Globus pallidus (tissue), 1 donor: ENCODE measurements around the gene CHM.
"Not testable (repeated sequence)": the region's sequence is repeated elsewhere in the genome, so short reads cannot be mapped to it uniquely, and the experiment has no call there.

ENCODE experiments used
- DNase-seq: peaks from one replicate; pipeline ENCODE4 v3.0.0-alpha.2; 2015; ENCODE audit warnings: low spot score

CHM gene

DNA sequence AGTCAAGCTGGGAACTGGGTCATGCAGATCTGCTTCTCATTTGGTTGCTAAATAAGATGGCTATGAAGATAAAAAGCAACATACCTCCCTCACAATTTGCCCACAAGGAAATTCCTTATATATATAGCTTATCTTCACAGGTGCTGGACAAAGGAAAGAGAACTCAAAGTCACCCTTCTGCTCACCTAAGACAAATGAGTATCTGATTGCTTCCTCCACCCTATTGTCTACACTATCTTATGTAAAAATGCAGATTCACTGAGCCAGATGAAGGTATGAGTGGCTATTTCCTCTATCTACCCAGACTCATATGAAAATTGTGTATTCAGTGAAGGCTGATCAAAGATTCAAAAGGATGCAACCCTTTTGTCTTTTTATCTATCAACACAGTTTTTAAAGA, 50.8 kb downstream of the CHM start:
- DNase-seq, result no peak

DNA sequence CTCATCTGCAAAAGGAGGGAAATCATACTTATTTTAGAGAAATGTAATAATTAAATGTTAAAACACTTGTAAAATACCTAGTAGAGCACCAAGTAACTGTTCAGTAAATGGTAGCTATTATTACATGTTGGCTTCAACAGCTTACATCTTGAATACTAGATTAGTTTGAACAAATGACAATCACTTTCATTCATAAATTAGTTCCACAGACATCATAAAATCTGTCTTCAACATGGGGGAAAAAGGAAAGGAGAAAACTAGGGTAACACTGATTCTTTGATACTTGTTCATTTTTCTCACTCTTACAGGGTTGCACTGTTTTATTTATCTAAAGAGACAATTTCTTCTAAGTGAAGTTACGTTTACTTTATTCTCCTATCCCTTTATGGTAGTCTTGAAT, 51.7 kb downstream of the CHM start:
- no peak for DNase-seq

DNA sequence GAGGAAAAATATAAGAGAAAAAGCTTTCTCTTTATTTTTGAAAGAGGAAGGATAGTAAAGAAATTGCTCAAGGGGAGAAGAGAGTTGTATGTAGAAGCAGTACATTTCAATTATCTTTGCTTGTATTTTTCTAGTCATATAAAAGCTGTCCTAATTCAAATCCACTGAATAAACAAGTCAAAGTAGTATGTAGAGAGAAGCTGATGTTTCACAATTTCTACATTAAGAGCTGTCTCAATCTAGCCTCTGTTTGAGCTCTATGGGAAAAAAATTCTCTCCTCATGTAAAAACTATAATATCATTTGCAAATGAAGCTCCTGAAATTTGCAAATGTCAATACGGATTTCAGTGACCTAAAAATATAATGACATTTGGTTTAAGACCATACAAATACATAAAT, 52.6 kb downstream of the CHM start:
- no peak for DNase-seq

DNA sequence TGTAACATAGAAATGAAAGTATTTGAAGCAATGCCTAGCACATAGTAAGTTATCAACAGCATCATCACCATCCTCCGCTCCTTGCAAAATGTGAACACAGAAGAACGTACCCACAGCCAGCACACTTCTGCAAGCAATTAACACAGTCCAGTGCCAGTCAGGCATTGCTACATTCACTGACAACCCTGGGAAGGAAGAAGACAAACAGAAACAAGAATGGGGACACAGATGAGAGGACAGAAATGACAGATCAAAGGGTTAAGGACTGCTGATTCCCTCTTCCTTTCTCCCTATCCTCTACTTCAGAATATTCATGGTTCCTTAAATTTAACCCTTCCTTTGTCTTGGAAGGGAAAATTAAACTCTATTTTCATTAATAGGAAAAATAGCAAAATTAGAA, 53.1 kb downstream of the CHM start:
- no peak for DNase-seq

DNA sequence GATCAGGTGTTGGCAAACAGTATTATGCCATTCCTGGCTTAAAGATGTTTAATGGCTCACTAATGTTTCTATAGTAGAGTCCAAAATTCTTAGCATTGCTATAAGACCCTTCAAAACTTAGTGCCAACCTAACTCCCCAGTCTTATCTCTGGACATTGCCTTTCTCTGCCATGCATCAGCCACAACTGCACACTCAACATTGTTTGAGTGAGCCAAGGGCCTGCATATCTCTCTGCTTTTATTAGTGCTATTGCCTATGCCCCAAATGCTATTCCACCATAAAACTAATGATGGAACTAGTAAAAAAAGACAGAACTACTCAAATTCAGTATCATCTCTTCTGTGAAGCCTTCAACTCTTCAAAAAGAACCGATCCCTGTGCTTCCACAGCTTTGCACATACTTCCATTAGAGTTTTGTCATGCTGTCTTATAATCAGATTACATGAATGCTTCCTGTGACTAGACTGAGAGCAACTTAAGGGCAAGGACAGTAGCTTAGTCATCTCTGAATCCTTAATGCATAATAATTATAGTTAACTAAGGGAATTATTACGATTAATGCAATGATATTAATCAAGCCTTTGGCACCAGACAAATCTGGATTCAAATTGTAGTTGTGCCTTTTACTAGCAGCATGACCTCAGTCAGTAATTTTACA, 53.7 kb downstream of the CHM start:
- DNase-seq, result no peak

DNA sequence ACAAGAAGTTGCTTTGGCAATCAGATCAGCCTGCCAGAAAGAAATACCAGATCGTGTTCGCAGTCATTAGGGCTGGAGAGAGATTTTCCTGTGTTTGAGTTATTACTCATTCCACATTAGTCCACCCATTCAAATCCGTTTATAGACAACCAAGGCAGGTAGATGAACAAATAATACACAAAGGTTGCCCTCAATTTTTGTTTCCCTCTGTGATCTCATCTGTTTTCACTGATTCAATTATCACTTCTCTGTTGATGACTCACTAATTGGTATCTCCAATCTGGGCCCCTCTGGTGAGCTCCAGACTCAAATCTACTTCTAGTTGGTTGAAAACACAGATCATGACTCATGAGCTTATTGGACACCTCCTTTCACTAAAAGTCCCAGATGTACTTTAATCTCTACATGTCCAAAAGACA, 54.5 kb downstream of the CHM start:
- no peak for DNase-seq

DNA sequence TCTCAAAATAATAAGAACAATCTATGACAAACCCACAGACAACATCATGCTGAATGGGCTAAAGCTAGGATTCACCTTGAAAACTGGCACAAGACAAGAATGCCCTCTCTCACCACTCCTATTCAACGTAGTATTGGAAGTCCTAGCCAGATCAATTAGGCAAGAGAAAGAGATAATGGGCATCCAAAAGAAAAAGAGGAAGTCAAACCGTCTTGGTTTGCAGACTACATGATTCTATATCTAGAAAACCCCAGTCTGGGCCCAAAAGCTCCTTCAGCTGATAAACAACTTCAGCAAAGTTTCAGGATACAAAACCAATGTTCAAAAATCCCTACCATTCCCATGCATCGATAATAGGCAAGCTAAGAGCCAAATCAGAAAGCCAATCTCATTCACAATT, 59.0 kb downstream of the CHM start:
- no peak for DNase-seq

DNA sequence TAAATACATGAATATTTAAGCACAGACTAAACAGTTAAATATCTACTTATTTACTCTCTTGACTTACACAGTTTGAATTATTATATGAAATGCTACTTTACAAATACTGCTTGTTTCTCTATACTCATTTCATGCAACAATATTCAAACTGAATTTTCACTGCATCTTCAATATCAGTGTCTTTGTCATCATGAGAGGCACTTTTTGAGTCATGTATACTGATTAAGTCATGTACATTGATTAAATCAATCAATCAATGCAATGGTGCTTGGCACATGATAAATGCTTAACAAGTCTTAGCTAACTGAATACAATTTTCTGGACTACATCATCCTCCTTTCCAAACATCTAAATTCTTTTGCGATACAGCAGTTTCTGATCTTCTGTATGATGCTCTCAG, 67.1 kb downstream of the CHM start:
- DNase-seq, result no peak

DNA sequence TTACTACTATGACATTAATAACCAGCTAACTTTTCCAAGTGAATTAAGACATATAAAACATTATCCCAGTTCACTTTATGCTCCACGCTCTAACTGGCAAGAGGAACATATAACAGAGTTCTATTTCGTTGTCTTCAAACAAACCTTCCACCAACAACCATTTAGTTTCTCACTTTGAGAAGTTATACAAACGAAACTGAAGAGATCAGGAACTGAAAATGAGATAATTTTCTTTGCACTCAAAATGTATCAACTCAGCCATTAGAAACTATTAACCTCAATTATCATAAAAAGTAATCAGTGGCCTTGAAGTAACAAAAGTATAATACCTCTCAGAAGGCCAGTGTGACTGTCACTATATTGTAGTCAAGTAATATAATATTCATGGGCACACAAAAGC, 70.1 kb downstream of the CHM start:
- no peak for DNase-seq

DNA sequence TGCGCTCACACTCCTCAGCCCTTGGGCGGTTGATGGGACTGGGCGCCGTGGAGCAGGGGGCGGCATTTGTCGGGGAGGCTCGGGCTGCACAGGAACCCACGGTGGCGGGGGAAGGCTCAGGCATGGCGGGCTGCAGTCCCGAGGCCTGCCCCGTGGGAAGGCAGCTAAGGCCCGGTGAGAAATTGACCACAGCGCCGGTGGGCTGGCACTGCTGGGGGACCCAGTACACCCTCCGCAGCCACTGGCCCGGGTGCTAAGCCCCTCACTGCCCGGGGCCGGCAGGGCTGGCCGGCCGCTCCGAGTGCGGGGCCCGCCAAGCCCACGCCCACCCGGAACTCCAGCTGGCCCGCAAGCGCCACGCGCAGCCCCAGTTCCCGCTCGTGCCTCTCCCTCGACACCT, 75.0 kb downstream of the CHM start:
- not testable (repeated sequence) for DNase-seq

DNA sequence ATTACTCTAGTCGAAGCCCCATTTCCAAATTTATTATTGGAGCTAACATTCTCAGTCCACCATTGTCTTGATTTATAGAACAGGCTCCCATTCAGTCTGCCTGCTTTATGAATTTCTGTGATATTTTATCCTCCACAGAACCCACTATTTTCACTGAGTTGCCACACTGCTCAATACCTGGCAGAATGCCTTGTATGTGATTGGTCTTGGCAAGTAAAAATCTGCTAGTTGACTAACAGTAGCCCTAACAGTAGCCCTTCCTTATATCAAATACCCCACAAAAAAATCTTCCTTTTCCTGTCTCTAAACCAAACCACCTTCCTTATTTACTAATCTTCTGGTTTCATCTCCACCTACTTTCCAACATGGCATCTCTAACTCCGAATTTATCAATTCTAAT, 82.6 kb downstream of the CHM start:
- DNase-seq, result no peak

DNA sequence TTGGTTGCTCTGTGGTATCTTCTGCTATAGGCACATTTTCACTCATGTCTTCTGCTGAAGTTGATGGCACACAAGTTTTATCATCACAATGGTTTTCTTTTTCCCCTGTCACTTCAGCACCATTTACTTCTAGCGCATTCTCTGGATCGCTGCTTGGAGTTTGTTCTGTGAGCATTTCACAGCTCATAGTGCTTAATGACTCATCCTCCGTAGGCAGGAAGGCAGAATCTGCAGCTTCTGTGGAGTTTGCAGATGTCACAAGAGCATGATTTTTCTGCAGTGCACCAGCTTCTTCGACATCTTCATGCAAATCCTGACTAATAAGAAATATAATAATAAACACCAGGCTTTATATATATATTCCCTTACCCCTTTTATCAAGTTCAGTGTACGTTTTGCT, 83.6 kb downstream of the CHM start:
- no peak for DNase-seq

DNA sequence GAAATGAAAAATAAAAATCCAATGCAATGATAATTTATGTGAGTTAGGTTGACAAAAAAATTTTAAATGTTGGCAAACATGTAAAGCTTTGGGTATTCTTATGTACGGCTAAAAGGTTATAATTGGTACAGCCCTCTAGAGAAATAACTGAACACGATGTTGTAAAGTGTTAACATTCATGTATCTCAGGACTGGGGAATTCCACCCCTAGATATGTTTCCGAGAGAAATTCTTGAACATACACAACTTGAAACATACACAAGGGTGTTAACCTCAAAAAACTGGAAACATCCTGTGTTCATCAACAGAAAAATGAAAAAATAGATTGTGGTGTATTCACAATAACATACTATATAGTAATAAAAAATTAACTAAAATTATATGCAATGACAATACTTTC, 91.8 kb downstream of the CHM start:
- no peak for DNase-seq

DNA sequence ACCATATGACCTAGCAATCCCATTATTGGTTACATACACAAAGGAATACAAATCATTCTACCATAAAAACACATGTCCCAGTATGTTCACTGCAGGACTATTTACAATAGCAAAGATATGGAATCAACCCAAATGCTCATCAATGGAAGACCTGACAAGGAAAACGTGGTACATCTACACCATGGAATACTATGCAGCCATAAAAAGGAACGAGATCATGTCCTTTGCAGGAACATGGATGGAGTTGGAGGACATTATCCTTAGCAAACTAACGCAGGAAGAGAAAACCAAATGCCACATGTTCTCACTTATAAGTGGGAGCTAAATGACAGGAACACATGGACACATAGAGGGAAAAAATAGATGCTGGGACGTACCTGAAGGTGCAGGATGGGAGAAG, 102.6 kb downstream of the CHM start:
- not testable (repeated sequence) for DNase-seq

DNA sequence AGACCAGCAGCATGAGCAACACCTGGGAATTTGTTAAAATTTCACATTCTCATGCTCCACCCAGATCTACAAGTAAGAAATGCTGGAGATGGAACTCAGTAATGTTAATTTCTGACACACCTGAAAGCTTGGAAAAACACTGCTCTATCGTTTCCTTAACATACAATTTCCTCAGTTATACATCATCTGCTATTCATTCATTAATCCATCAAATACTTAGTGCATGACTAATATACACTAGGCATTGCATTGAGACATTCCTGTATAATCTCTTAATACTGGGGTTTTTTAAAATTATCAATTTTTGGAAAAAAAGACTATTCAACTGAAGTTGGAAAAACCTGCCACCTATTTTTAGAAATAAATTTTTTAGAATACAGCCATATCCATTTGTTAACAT, 106.1 kb downstream of the CHM start:
- no peak for DNase-seq

DNA sequence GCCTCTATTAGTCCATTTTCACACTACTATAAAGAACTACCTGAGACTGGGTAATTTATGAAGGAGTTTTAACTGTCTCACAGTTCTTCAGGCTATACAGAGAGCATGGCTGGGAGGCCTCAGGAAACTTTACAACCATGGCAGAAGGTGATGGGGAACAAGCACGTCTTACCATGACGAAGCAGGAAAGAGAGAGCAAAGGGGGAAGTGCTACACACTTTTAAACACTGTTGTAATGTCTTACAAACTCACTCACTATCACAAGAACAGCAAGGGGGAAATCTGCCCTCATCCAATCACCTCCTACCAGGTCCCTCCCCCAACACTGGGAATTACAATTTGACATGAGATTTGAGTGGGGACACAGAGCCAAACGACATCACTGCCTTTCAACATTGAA, 107.4 kb downstream of the CHM start:
- DNase-seq, result not testable (repeated sequence)

DNA sequence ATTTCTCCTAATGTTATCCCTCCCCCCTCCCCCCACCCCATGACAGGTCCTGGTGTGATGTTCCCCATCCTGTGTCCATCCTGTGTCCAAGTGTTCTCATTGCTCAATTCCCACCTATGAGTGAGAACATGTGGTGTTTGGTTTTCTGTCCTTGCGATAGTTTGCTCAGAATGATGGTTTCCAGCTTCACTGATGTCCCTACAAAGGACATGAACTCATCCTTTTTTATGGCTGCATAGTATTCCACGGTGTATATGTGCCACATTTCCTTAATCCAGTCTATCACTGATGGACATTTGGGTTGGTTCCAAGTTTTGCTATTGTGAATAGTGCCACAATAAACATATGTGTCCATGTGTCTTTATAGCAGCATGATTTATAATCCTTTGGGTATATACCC, 113.0 kb downstream of the CHM start:
- not testable (repeated sequence) for DNase-seq

DNA sequence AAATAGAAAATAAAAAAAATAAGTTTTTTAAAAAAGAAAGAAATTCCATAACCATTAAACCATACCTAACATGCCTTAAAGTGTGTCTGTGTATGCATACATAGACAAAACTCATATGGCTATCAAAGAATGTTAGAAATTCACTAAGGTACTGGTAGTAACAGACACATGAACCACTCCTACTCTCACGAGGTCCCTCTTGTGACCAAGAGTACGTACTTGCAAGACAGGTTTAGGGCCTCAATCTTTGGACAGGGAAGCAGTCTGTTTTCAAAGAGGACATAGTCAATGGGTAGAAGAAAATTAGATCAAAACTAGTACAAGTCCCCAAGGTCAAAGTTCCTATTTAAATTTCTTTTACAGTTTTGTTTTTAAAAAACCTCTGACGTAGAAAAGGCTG, 117.3 kb downstream of the CHM start:
- no peak for DNase-seq

DNA sequence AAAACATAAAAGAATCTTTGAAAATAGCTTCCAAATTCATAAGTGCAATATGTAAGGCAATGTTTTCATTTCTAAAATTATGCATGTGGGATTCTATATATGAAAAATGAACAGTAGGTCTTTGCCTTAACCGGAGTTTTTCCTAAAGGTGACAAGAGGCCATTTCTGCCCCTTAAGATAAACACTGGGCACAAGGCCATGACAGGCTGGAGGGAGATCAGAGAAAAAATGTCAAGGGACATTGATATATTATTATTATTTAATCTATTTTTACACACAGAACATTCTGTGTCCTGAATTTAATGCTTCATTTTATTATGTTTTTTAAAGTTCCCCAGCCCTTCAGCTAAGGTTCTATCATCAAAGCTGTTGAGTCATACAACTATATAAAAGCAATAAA, 118.8 kb downstream of the CHM start:
- DNase-seq, result no peak

DNA sequence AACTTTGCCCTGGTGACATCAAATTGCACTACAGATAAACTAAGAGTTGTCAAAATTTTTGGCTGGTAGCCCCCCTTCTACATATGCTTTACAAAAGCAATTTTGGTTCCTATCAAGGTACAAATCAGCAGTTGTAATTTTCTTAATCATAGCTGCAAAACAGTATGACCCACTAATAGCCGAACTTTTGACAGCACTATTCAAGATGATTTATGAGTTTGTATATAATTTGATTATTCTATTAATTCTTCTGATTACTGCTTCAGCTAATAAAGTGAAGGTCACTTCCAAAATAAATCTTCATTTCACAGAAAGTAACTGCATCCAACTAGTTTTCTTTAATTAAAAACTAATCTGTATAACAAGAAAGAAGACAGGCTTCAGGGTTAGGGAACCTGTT, 119.6 kb downstream of the CHM start:
- DNase-seq, result no peak

DNA sequence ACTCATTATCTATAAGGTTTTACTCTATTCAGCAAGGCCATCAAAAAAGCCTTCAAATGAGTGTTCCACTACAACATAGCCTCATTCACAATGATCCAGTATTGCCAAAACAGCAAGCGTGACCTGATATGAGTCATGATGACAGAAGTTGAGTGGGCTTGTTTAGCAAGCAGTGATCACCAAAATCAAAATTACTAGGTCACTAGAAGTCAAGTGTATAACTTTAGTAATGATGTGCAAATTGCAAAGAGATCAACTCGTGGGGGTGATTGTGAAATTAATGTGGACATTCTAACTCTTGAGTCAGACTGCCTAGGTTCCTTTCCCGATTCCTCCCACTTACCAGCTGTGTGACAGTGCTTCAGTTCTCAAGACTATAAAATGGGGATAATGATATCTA, 124.5 kb downstream of the CHM start:
- DNase-seq, result no peak

DNA sequence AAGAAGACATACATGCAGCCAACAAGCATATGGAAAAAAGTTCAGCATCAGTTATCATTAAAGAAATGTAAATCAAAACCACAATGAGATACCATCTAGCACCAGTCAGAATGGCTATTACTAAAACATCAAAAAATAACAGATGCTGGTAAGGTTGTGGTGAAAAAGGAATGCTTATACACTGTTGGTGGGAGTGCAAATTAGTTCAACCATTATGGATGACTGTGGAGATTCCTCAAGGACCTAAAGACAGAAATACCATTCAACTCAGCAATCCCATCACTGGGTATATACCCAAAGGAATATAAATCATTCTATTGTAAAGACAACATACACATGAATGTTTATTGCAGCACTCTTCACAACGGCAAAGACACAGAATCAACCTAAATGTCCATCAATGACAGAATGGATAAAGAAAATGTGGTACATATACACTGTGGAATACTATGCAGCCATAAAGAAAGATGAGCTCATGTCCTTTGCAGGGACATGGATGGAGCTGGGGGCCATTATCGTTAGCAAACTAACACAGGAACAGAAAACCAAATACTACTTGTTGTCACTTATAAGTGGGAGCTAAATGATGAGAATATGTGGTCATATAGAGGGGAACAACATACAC, 130.6 kb downstream of the CHM start:
- not testable (repeated sequence) for DNase-seq

DNA sequence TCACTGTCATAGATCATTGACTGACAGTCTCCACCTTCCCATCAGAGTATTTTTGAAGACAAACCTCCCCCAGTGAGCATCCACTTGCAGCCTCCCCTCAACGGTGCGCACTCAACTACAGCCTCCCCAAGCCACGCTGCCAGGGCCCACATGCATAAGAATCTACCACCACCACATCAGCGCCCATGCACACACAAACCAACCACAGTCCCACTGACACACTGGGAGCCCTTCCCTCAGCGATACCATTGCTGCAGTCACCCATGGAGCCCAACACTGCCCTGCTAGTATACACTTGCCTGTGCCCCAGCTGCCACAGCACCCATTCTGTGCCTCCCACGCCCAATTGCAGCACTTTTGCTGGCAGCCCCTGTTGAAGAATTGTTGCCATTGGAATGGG, 132.9 kb downstream of the CHM start:
- no peak for DNase-seq

DNA sequence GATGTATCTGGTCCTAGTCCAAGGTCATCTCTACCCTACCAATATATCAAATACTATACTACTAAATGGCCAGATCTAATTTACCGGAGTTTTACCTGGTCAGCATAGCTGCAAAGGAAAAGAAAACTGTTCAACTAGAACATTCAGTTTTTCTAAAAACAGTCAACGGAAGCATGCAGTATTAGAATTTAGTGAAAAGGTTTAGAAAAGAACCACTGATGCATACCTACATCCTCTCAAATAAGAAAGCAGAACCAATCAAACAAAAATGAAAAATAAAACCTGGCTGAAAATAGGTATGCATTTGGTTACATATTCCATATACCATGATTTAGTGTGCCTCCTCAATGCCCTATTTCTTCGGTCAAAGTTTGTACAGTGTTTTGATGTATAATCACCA, 140.0 kb downstream of the CHM start:
- no peak for DNase-seq
